Measurements from ENCODE around the gene ARHGAP15. TPM values are rescaled to one million over a fixed set of nuclear protein-coding genes. Genes with fewer than 3 reads are reported as not detected.

The ARHGAP15 gene
- total RNA-seq, 4 donors from 2014 or later = 0.80 to 53.1 (median 12.7) TPM

DNA sequence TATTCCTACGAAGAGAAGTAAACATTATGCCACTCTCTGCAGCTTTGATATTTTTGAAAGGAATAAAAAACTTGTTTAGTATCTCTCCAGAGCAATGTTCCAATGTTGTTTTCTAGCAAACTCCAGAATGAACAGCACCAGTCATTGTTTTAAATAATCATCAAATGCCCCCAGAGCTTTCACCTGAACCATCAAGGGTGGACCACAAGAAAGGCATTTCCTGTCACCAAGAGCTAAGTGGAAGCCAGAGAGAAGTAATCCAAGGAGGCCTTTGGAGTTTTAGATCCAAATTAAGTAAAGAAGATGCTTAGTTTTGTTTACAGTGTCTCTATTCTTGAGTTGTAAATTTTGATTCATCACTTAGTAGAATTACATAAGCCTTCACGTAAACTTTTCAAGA, 559.0 kb downstream of the ARHGAP15 start:
- Histone ChIP-seq H3K4me1 (no peaks in the 10 kb centered on the region), H3K4me3 (no peak overlapping the region), H3K9me3 (no peaks in the 10 kb centered on the region), H3K27ac (peak overlapping the region in 1 of 4 donors; percentile 6), H3K36me3 (no peaks in the 10 kb centered on the region), H3K27me3 (no peaks in the 10 kb centered on the region)
- TF ChIP-seq, protein P1, sequence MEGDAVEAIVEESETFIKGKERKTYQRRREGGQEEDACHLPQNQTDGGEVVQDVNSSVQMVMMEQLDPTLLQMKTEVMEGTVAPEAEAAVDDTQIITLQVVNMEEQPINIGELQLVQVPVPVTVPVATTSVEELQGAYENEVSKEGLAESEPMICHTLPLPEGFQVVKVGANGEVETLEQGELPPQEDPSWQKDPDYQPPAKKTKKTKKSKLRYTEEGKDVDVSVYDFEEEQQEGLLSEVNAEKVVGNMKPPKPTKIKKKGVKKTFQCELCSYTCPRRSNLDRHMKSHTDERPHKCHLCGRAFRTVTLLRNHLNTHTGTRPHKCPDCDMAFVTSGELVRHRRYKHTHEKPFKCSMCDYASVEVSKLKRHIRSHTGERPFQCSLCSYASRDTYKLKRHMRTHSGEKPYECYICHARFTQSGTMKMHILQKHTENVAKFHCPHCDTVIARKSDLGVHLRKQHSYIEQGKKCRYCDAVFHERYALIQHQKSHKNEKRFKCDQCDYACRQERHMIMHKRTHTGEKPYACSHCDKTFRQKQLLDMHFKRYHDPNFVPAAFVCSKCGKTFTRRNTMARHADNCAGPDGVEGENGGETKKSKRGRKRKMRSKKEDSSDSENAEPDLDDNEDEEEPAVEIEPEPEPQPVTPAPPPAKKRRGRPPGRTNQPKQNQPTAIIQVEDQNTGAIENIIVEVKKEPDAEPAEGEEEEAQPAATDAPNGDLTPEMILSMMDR (IDR thresholded peaks at IDR 0.05) = no peak
- TF ChIP-seq EP300 (IDR thresholded peaks at IDR 0.05; ENCODE audit: low read depth) = no peak
- in situ Hi-C loops (cut with MboI; ENCODE audit: low pct_ligation_motif_present in 1 of 4, low pct_unique_long_range_greater_than_20kb in 1 of 4, low sequenced_read_pairs in 3 of 4) = no loop called here
- 61% methylated on average over 2 of the region's 2 CpGs for WGBS, 2 donors (ENCODE audit: low coverage in 1 of 2)
- no peak for DNase-seq
- intact Hi-C loops (cut with DNase I; ENCODE audit: low total_unique reads) = no loop called here

DNA sequence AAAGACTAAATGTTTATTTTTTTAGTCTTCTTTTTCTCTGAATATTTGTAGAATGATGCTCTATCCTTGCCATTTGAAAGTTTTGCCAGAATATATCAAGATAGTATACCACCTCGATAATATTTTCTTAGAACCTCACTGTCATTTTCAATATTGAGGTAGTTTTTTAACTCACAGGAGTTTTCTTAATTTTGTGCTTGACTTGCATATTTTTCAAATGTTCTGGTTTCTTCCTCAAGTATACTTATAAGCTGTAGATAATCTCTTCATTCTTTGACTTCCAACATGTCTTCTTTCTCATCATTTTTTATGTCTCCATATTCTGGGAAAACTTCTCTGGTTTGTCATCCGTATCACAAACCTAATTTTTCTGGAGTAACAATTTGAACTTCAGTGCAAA, 559.6 kb downstream of the ARHGAP15 start:
- no peaks in the 10 kb centered on the region for H3K9me3 ChIP-seq
- H3K27me3 ChIP-seq = no peaks in the 10 kb centered on the region
- no peak overlapping the region for H3K27ac ChIP-seq
- no peak overlapping the region for H3K4me3 ChIP-seq
- no peaks in the 10 kb centered on the region for H3K4me1 ChIP-seq
- intact Hi-C loops (cut with DNase I; ENCODE audit: low total_unique reads) = no loop called here
- TF ChIP-seq EP300 (IDR thresholded peaks at IDR 0.05; ENCODE audit: low read depth) = no peak
- TF ChIP-seq, protein P1 (IDR thresholded peaks at IDR 0.05) = no peak
- WGBS, 2 donors (ENCODE audit: low coverage in 1 of 2) = 66 to 82% methylated on average over 2 of the region's 2 CpGs
- no peak for DNase-seq
- H3K36me3 ChIP-seq = no peaks in the 10 kb centered on the region
- in situ Hi-C loops (cut with MboI; ENCODE audit: low pct_ligation_motif_present in 1 of 4, low pct_unique_long_range_greater_than_20kb in 1 of 4, low sequenced_read_pairs in 3 of 4) = no loop called here

DNA sequence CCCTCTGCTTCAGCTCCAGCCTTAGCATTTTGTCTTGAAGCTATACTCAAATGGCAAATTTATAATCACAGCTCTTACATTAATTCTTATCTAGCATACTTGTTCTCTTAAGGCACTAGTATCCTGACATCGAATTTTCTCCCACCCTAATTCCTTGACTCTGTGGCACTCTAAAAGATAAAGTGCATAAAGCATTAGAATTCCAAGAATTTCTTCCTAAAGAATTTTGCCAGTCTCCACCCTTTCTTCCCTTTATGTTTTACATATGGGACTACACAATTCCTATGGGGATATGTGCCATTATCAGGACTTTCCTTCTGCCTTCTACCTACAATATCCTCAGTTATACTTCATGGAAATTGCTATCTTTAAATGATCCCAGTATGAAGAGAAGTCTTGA, 560.3 kb downstream of the ARHGAP15 start:
- H3K27me3 ChIP-seq = no peaks in the 10 kb centered on the region
- H3K9me3 ChIP-seq = no peaks in the 10 kb centered on the region
- no peaks in the 10 kb centered on the region for H3K4me1 ChIP-seq
- no peak for DNase-seq
- no peak overlapping the region for H3K27ac ChIP-seq
- intact Hi-C loops (cut with DNase I; ENCODE audit: low total_unique reads) (no loop called here), in situ Hi-C loops (cut with MboI; ENCODE audit: low pct_ligation_motif_present in 1 of 4, low pct_unique_long_range_greater_than_20kb in 1 of 4, low sequenced_read_pairs in 3 of 4) (no loop called here)
- no peaks in the 10 kb centered on the region for H3K36me3 ChIP-seq
- 87 to 94% methylated on average over 1 of the region's 1 CpG for WGBS, 2 donors (ENCODE audit: low coverage in 1 of 2)
- no peak overlapping the region for H3K4me3 ChIP-seq
- no peak for TF ChIP-seq POLR2AphosphoS5 (IDR thresholded peaks at IDR 0.05)
- TF ChIP-seq, protein P1 (IDR thresholded peaks at IDR 0.05) = no peak
- no peak for TF ChIP-seq EP300 (IDR thresholded peaks at IDR 0.05; ENCODE audit: low read depth)
- no peak for TF ChIP-seq POLR2A (IDR thresholded peaks at IDR 0.05)

DNA sequence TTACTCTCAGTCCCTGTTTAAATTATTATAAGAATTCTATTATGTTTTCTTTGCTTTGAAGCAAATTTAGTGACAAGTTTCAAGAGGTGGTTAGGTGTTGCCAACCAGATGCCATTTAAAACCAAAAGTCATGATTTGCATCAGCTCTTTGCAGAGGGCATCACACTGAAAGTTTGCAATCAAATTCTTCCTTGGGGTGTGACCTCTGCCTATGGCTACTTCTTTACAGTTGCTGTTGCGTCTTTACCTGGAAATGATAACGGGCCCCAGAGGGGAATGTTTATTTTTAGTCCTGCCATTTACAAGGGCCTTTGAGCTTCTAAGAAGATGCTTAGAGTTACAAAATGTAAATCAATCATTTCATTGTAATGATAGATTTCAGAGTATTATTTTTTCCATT, 561.0 kb downstream of the ARHGAP15 start:
- no peaks in the 10 kb centered on the region for H3K27me3 ChIP-seq
- no peak overlapping the region for H3K4me3 ChIP-seq
- H3K27ac ChIP-seq = no peak overlapping the region
- TF ChIP-seq, protein P1 (IDR thresholded peaks at IDR 0.05) = no peak
- TF ChIP-seq POLR2AphosphoS5 (IDR thresholded peaks at IDR 0.05) = no peak
- TF ChIP-seq EP300 (IDR thresholded peaks at IDR 0.05; ENCODE audit: low read depth) = no peak
- no peak for TF ChIP-seq POLR2A (IDR thresholded peaks at IDR 0.05)
- H3K36me3 ChIP-seq = no peaks in the 10 kb centered on the region
- H3K9me3 ChIP-seq = no peaks in the 10 kb centered on the region
- no peaks in the 10 kb centered on the region for H3K4me1 ChIP-seq
- no peak for DNase-seq
- in situ Hi-C loops (cut with MboI; ENCODE audit: low pct_ligation_motif_present in 1 of 4, low pct_unique_long_range_greater_than_20kb in 1 of 4, low sequenced_read_pairs in 3 of 4) (no loop called here), intact Hi-C loops (cut with DNase I; ENCODE audit: low total_unique reads) (no loop called here)
- WGBS, 2 donors (ENCODE audit: low coverage in 1 of 2) = 62 to 66% methylated on average over 2 of the region's 2 CpGs

All from transverse colon (tissue), 4 donors.